Activated CD4-positive, CD25-positive, alpha-beta regulatory T cell treated with anti-CD3 and anti-CD28 coated beads, Interleukin-2, amount 50 U/mL, for 72 hours (primary cell): ENCODE data around the gene GRID2.

Source experiments
- DNase-seq: peaks from one replicate; pipeline ENCODE4 v3.0.0; 2021

Gene GRID2

GRCh38 chr4:93719552-93719951 lies 1415.8 kb downstream of the GRID2 start:
- no peak for DNase-seq

DNA sequence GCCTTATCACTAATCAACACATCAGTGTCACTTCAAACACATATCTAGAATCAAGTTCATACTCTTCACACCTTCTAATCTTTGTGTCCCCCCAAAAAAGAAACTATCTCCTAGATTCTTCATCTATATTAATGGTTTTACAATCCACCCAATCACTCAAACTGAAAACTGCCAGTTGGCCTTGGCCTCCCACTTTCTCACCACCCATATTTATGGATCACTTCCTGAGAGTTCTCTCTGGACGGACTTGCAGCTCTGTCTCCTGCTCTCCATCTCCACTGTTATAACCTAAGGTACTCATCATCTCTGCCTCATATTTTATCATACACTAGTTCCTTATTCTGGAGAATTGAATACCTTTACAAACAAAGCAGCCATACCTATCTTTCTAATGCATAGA lies 1418.7 kb downstream of the GRID2 start:
- no peak for DNase-seq

DNA sequence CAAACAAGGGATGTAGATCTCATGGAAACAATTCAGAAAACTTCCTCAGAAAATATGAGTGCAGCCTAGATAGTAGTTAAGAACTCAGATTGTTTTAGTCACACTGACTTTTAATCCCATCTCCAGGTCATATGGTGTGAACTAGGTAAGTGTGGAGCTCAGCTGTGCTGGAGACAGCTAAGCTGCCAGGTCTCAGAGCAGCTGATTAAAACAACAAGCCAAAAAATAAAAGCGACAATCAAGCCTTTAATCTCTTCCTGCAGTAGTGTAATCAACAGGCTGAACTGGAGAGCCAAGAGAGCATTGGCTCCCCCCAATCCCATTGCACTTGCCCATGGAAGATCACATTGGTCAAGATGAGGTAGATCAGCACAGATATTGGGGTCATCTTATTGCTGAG lies 1426.5 kb downstream of the GRID2 start:
- no peak for DNase-seq

DNA sequence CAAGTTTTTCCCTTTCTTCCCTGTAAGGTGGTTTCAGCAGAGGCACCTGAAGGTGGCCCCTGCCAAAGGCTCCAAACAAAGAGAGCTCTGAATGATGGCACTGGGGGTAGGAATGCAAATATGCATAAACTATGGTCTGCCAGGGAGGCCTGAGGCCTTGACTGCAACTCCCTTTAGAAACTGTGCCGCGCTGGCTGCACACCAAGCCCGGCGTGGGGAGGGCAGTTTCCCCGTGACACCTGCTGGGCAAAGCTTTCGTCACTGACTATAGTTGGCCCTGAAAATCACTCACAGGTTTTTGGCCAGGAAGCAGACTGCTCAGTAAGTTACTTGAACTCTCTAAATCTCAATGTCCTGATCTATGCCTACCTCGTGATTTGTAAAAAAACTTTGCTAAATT lies 1427.0 kb downstream of the GRID2 start:
- DNase-seq, result no peak

- DNase-seq, result no peak
Observed at GRCh38 chr4:93731456-93731855, 1427.7 kb downstream of the GRID2 start.

DNA sequence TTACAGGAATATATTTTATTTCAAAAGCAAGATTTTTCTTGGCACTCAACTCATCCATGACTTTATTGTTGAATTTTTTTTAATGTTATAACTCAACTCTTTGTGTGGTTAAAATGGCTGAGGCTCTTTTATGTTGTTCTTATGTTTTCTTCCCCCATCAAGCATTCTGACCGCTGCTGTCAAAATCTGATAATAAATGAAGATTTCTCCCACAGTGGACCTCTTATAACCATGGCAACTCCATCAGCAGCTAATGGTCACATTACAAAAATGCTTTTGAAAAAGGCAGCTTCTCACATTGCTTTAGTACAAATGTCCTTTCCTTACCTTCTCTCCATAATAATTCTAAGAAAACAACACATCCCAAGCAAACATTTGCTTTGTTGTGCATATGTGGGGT lies 1428.7 kb downstream of the GRID2 start:
- DNase-seq, result no peak

GRCh38 chr4:93740890-93741289 lies 1437.1 kb downstream of the GRID2 start:
- DNase-seq, result no peak

GRCh38 chr4:93743022-93743421 lies 1439.3 kb downstream of the GRID2 start:
- DNase-seq, result no peak

- DNase-seq, result no peak
Observed at GRCh38 chr4:93743635-93744034, 1439.9 kb downstream of the GRID2 start.

GRCh38 chr4:93744961-93745360 lies 1441.2 kb downstream of the GRID2 start:
- no peak for DNase-seq

GRCh38 chr4:93746031-93746430 lies 1442.3 kb downstream of the GRID2 start:
- no peak for DNase-seq

DNA sequence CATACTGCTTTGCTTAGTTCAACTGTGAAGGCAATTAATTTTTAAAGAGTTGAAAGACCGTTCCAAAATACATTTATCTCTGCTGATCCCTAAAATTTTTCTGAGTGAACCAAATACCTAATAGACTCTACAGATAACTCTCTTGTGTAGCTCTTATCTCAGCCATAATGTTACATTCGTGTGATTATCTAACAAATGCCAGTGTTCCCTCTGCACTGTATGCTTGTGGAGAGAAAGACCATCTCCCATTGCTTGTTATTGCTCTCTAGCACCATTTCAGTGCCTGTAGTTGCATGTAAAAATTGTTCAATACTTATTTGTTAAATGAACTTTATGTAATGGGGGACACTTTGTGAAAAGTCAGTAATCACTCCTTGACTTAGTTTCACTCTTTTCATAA lies 1443.5 kb downstream of the GRID2 start:
- DNase-seq, result no peak

GRCh38 chr4:93748373-93749291 lies 1444.9 kb downstream of the GRID2 start:
- no peak for DNase-seq

- DNase-seq, result no peak
Observed at GRCh38 chr4:93749292-93749761, 1445.6 kb downstream of the GRID2 start.

- no peak for DNase-seq
Observed at GRCh38 chr4:93751411-93751810, 1447.6 kb downstream of the GRID2 start.

DNA sequence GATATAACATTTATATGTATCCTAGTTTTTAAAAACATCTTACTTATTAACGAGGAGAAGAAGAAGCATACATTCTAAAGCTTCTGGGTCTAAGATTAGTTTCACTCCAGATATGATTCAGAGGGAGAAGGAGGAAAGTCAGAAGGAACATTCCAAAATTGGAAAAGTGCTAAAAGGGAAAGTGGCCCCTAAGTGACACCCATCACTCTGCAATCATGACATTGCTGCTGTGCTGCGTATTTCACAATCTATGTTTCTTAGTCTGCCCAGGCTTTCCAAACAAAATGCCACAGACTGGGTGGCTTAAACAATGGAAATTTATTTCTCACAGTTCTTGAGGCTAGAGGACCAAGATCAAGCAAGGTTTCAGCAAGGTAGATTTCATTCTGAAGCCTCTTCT lies 1452.3 kb downstream of the GRID2 start:
- DNase-seq, result no peak

- DNase-seq, result no peak
Observed at GRCh38 chr4:93759506-93759905, 1455.7 kb downstream of the GRID2 start.

GRCh38 chr4:93760284-93760683 lies 1456.5 kb downstream of the GRID2 start:
- DNase-seq, result no peak

DNA sequence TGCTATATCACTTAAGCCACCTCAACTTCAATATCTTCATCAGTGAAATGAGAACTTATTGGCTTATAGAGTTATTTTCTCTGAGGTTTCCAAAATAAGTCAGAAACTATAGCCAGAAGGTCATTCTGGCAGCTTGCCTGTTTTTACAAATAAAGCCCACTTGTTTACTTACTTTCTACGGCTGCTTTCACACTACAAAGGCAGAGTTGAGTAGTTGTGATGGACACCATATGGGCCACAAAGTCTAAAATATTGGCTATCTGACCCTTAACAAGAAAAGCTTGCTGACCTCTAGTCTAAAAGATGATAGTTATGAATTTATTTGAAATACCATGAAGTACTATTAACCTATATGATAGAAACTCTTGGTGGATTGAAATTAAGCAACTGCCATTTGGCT lies 1457.5 kb downstream of the GRID2 start:
- no peak for DNase-seq

- DNase-seq, result no peak
Observed at GRCh38 chr4:93764639-93765246, 1461.0 kb downstream of the GRID2 start.

DNA sequence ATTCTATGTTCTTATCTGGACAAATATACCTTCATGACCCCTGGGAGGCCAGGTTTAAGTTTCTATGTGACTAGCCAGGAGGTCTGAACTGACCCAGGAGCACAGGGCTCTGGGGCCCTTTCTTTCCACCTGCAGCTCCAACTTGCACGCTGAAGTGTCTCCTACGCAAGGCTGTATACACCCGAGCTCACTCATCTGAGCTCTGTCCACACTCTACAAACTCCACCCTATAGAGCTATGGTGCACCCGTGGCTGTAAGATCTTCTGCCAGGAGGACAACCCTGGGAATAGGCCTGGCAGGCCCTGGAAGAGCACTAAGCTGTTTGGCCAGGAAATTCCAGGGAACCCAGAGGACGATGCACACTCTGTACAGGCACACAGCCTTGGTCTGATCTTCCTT lies 1464.2 kb downstream of the GRID2 start:
- DNase-seq, result no peak

DNA sequence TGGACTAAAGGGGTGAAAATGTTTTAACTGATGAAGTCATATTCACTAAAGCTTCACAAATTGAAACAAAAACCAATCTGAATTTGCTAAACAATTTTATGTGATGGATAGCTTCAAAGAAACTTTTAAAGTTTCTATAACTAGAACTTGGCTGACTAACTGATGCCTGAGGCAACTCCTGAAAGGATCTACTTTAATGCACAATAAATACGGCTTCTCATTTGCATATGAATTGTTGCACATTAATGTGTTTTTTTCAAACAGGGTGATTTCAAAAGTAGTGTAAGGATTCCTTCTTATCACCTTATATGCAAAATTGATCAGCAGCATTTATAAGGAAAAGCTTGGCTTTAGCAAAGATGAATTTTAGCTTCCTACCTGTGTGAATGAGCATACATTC lies 1466.4 kb downstream of the GRID2 start:
- DNase-seq, result no peak

DNA sequence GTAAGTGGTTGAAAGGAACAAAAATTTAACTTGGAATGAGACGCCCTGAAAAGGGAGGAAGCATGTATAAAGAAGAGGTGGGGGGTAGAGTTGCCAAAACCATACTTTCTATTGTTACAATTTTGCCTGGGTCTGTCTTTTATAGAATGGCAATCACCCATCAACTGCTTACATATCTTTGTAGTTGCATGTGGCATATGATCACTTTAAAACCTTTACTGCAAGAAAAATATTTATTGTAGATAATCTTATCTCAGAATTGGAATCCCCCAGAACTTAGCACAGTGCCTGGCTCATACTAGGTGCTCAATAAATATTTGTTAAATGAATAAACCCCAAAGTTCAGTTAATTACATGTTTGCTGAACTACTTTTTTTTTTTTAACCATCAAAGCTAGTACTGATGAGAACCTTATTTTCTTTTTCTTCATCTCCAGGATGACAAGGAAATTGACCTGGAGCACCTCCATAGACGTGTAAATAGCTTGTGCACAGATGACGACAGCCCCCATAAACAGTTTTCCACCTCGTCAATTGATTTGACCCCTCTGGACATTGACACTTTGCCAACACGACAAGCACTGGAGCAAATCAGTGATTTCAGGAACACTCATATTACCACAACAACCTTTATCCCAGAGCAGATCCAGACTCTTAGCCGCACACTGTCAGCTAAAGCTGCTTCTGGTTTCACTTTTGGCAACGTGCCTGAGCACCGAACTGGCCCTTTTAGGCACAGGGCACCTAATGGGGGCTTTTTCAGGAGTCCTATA lies 1468.1 kb downstream of the GRID2 start:
- no peak for DNase-seq

GRCh38 chr4:93772858-93773257 lies 1469.1 kb downstream of the GRID2 start:
- no peak for DNase-seq
